Prostate gland (tissue), 2 donors: ENCODE data around the gene ARHGDIA. TPM values are rescaled to one million over a fixed set of nuclear protein-coding genes. Genes with fewer than 3 reads are reported as not detected.
"Not testable (repeated sequence)": the region's sequence is repeated elsewhere in the genome, so short reads cannot be mapped to it uniquely, and the experiment has no call there.

Source experiments
- DNase-seq: peaks from one replicate; pipeline ENCODE4 v3.0.0-alpha.2; 2019; ENCODE audit warnings: low spot score
- H3K27ac ChIP-seq, 2 donors: fragments of 200-600 bp; sonication (generic); 2 replicates each; pipeline ENCODE4 v1.5.1; 2017 to 2019
- H3K27me3 ChIP-seq: fragments of 200-600 bp; sonication (generic); replicated peaks from 2 replicates; pipeline ENCODE4 v1.5.1; 2019; ENCODE audit not compliant: insufficient read depth
- H3K36me3 ChIP-seq, 2 donors: fragments of 200-600 bp; sonication (generic); 1 replicate in 1 of 2; 2 replicates in 1 of 2; pipeline versions ENCODE4 v1.5.1 to v1.8.1; 2017 to 2019
- H3K4me1 ChIP-seq: fragments of 200-600 bp; sonication (generic); replicated peaks from 2 replicates; pipeline ENCODE4 v1.5.1; 2019
- H3K4me3 ChIP-seq, 2 donors: fragments of 200-600 bp; sonication (generic); 2 replicates each; pipeline ENCODE4 v1.5.1; 2017 to 2019
- H3K9me3 ChIP-seq: fragments of 200-600 bp; sonication (generic); 2 replicates; pipeline ENCODE4 v1.5.1; 2017
- CTCF ChIP-seq, 4 experiments: fragments of 200-600 bp in 2 of 4; fragments of 450-650 bp in 2 of 4; sonication (generic) in 2 of 4; IDR thresholded peaks; 1 replicate in 3 of 4; 2 replicates in 1 of 4; pipeline ENCODE4 v1.5.1; 2016 to 2019; ENCODE audit warnings: antibody characterized with exemption in 4 of 4, mild to moderate bottlenecking in 2 of 4, moderate library complexity in 2 of 4
- POLR2A ChIP-seq: fragments of 450-650 bp; IDR thresholded peaks from one replicate; pipeline ENCODE4 v1.6.1; 2016; ENCODE audit warnings: antibody characterized with exemption, mild to moderate bottlenecking
- POLR2AphosphoS5 ChIP-seq: sonication (generic); formaldehyde crosslinking; IDR thresholded peaks from one replicate; pipeline ENCODE4 v1.6.1; 2017; ENCODE audit warnings: antibody characterized with exemption
- WGBS: methylation state at CpG from one replicate; pipeline ENCODE4 v1.1.5; 2018; 5-methylcytosine and 5-hydroxymethylcytosine counted together
- intact Hi-C: fragments of 100-400 bp; cut with DNase I; formaldehyde crosslinking; loops from one replicate; pipeline ENCODE4 v1.14.2; 2022
- total RNA-seq, 2 donors: library from RNA; depleted of rRNA; stranded (reverse); fragments of >200 nt; gene quantifications; one replicate each; pipeline ENCODE4 v1.1.0, GENCODE V29; 2016

ARHGDIA gene
- 100 to 1,000 TPM; 193 to 274 TPM for total RNA-seq

DNA sequence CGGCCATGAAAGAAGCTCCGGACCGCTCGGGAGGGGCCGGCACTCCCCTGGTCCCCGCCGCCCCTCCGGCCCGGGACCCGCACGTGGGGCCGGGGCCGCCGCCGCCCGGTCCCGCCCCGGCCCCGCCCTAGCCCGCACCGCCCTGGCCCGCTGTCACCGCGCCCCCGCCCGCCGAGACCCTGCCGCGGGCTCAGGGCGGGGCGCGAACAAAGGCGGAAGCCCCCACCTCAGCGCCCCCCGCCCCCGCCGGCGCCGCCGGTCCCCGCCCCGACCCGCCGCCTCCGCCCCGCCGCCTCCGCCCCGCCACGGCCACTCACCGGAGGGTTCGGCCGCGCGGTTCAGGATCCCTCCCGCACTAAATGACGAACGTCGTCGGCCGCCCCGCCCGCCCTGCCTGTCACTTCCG lies at the start of gene ARHGDIA:
Gene ARHGDIA, minus strand, starts transcription at position 357 of the 406 bp plus-strand sequence. CDS start 1,407 bp downstream, outside the sequence.
- under 1% methylated on average over 38 of the region's 64 CpGs for WGBS
- H3K36me3 ChIP-seq, result peaks cover 0 to 10% of the 10 kb centered on the region in 2 donors
- peak within 1 kb of the TSS; percentile 69 to 95 for H3K4me3 ChIP-seq
- no peak for TF ChIP-seq POLR2A
- no peak for DNase-seq
- H3K9me3 ChIP-seq, result no peaks in the 10 kb centered on the region
- peak within 1 kb of the TSS; percentile 90 to 96 for H3K27ac ChIP-seq
- peaks cover 21% of the 10 kb centered on the region for H3K4me1 ChIP-seq
- intact Hi-C loops, result loop anchor here (1.0 kb wide), 1 partner anchor 10 kb away; no protein-coding TSS in a partner anchor
- no peaks in the 10 kb centered on the region for H3K27me3 ChIP-seq

GRCh38 chr17:81918832-81919545 lies 47.9 kb upstream of the ARHGDIA start:
- H3K27me3 ChIP-seq, result no peaks in the 10 kb centered on the region
- H3K9me3 ChIP-seq, result no peaks in the 10 kb centered on the region
- H3K27ac ChIP-seq, result peak overlapping the region; percentile 72 to 80
- H3K4me1 ChIP-seq, result peaks cover 12% of the 10 kb centered on the region
- WGBS, result 80% methylated on average over 15 of the region's 15 CpGs
- no peak for TF ChIP-seq CTCF (IDR thresholded peaks at IDR 0.05)
- TF ChIP-seq POLR2AphosphoS5, result no peak
- no peak for TF ChIP-seq POLR2A
- H3K36me3 ChIP-seq, result peaks cover 4 to 5% of the 10 kb centered on the region in 2 donors
- H3K4me3 ChIP-seq, result no peak overlapping the region
- DNase-seq, result peak; percentile 54
- intact Hi-C loops, result no loop called here

- peak overlapping the region; percentile 72 to 80 for H3K27ac ChIP-seq
- intact Hi-C loops, H3K9me3 ChIP-seq, DNase-seq, H3K27me3 ChIP-seq, H3K4me1 ChIP-seq: not testable (repeated sequence)
- WGBS, result 31% methylated on average over 9 of the region's 9 CpGs
- peak overlapping the region; percentile 88 to 98 for H3K4me3 ChIP-seq
- peaks cover 10 to 11% of the 10 kb centered on the region in 2 donors for H3K36me3 ChIP-seq
Measured at GRCh38 chr17:81918333-81918669, 47.2 kb upstream of the ARHGDIA start.

DNA sequence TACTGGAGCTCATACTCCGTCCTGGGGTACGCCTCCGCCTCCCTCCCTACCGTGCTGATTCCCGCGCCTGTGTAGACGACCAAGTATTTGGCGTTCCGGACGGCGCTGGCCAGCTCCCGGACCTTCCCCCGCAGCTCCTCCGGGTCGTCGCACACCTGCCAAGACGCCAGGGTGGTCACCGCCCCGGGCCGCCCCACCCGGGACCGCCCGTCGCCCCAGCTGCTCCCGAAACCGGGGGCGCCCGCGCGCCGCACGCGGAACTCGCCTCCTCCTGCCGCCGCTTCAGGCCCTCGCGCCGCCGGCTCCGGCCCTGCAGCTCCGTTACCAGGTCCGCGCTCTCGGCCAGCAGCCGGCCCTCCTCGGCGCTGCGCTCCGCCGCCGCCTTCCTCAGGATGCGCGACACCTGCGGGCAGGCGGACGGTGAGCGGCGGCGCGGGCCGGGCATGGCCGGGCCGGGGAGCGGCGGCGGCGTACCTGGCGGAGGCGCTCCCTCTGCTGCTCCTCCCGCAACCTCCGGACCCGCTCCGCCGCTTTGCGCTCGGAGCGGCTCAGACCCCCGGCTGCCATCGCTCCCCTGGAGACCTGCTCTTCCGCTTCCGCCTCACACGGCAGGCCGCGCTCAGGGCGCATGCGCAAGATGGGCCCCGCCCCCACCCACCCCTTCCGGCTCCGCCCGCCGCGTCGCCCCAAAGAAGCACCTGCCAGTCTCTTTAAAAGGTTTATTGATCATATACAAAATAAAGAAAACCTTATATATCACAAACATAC lies 46.6 kb upstream of the ARHGDIA start, which contains the start of gene SIRT7:
Gene SIRT7, minus strand, starts transcription at position 612 of the 768 bp plus-strand sequence. Its CDS starts 45 bp downstream, at position 567.
- peaks cover 4% of the 10 kb centered on the region for H3K4me1 ChIP-seq
- intact Hi-C loops, result no loop called here
- WGBS, result under 1% methylated on average over 39 of the region's 94 CpGs

GRCh38 chr17:81916234-81917001 lies 45.3 kb upstream of the ARHGDIA start:
- Histone ChIP-seq H3K27me3 (no peaks in the 10 kb centered on the region), H3K4me3 (no peak overlapping the region), H3K4me1 (peaks cover 4% of the 10 kb centered on the region), H3K9me3 (no peaks in the 10 kb centered on the region), H3K27ac (no peak overlapping the region), H3K36me3 (peaks cover 10 to 11% of the 10 kb centered on the region in 2 donors)
- intact Hi-C loops, result no loop called here
- WGBS, result 77% methylated on average over 21 of the region's 21 CpGs
- TF ChIP-seq CTCF (IDR thresholded peaks at IDR 0.05) (no peak), POLR2AphosphoS5 (no peak), POLR2A (no peak)
- DNase-seq, result no peak

More for the DNA sequence above, 46.6 kb upstream of the ARHGDIA start, which contains the start of gene SIRT7:
- Histone ChIP-seq H3K36me3 (peaks cover 10 to 11% of the 10 kb centered on the region in 2 donors), H3K4me3 (peak within 1 kb of the TSS; percentile 88 to 98), H3K27ac (peak within 1 kb of the TSS; percentile 72 to 80), H3K27me3 (no peaks in the 10 kb centered on the region), H3K9me3 (no peaks in the 10 kb centered on the region)
- TF ChIP-seq POLR2AphosphoS5, result peak; percentile 86
- TF ChIP-seq CTCF (IDR thresholded peaks at IDR 0.05), result no peak
- peak; percentile 60 for TF ChIP-seq POLR2A
- DNase-seq, result peak; percentile 64
